Measurements from ENCODE around the gene PRKACA. TPM values are rescaled to one million over a fixed set of nuclear protein-coding genes. Genes with fewer than 3 reads are reported as not detected.

PRKACA gene
- polyA plus RNA-seq, 2 of the 4 experiments (the other 2 are of a cell fraction), result 10.0 to 40.9 TPM

GRCh38 chr19:14058182-14059092 lies 59.1 kb downstream of the PRKACA start:
- Histone ChIP-seq H3K4me3 (peak overlapping the region; percentile 56), H3K9me3 (no peaks in the 10 kb centered on the region), H3K4me1 (peaks cover 20% of the 10 kb centered on the region), H3K27ac (peak overlapping the region in 1 of 2 experiments; percentile 87; a peak in 3 of 6 replicates), H3K4me2 (peak overlapping the region; percentile 95)
- ChIA-PET CTCF (interaction anchor here (0.6 to 8.8 kb wide), 32 partner anchors 10 to 428 kb away, joined by 3 to 93 read pairs (median 4); partner anchors contain the start of genes ASF1B, IL27RA, MISP3 and NANOS3), POLR2A (interaction anchor here (0.8 kb wide), 1 partner anchor 14 kb away, joined by 3 read pairs; no protein-coding TSS in a partner anchor)
- WGBS (ENCODE audit: missing lambda C conversion rate), result 14% methylated on average over 15 of the region's 17 CpGs
- no peak for FAIRE-seq
- no peak for DNase-seq (ENCODE audit: low read depth in 1 of 2, low spot score in 1 of 2)
- TF ChIP-seq CBX8 (IDR thresholded peaks at IDR 0.05) (no peak), RCOR1 (IDR thresholded peaks at IDR 0.05; ENCODE audit: low read depth, low read length) (no peak), ZC3H11A (IDR thresholded peaks at IDR 0.05) (no peak), TP53 (CRISPR knock-in tag; IDR thresholded peaks at IDR 0.05) (no peak), HES2 (IDR thresholded peaks at IDR 0.05) (no peak), RARB (CRISPR knock-in tag; IDR thresholded peaks at IDR 0.05) (no peak), GATA3 (IDR thresholded peaks at IDR 0.05; ENCODE audit: borderline replicate concordance) (no peak), MAFK (IDR thresholded peaks at IDR 0.05; ENCODE audit: partially characterized antibody) (no peak), ATOH8 (CRISPR knock-in tag; IDR thresholded peaks at IDR 0.05; ENCODE audit: low read depth) (no peak), FOSL2 (IDR thresholded peaks at IDR 0.05) (no peak), FOSL2 (CRISPR knock-in tag; IDR thresholded peaks at IDR 0.05) (no peak), ZNF302 (CRISPR knock-in tag; IDR thresholded peaks at IDR 0.05) (no peak)
- no peak; a peak in 1 of 6 replicates for ATAC-seq

GRCh38 chr19:14056741-14057356 lies 60.7 kb downstream of the PRKACA start:
- 72% methylated on average over 9 of the region's 19 CpGs for WGBS (ENCODE audit: missing lambda C conversion rate)
- peaks cover 17% of the 10 kb centered on the region for H3K4me1 ChIP-seq
- TF ChIP-seq RNF2 (IDR thresholded peaks at IDR 0.05; ENCODE audit: borderline replicate concordance, low read depth) (no peak), CEBPB (IDR thresholded peaks at IDR 0.05) (peak; percentile 30 to 80; a peak in 3 of 4 replicates)
- DNase-seq (ENCODE audit: low read depth in 1 of 2, low spot score in 1 of 2), result no peak
- no peak for FAIRE-seq
- peak overlapping the region; percentile 45 to 87; a peak in 4 of 6 replicates for H3K27ac ChIP-seq
- no peaks in the 10 kb centered on the region for H3K9me3 ChIP-seq
- ChIA-PET POLR2A (interaction anchor here (0.8 to 1.5 kb wide), 2 partner anchors 15 to 25 kb away, joined by 3 to 4 read pairs; partner anchors contain the start of genes IL27RA and MISP3), CTCF (interaction anchor here (0.6 to 8.8 kb wide), 12 partner anchors 8 to 172 kb away, joined by 3 to 93 read pairs (median 5); partner anchors contain the start of genes ASF1B, IL27RA and MISP3)
- peak overlapping the region; percentile 56 for H3K4me3 ChIP-seq
- H3K4me2 ChIP-seq, result peak overlapping the region; percentile 95
- ATAC-seq, result 0 out of 6 replicates have a peak, but pooled peaks of 1 of the 2 experiments have one; percentile 8

GRCh38 chr19:14056069-14056666 lies 61.4 kb downstream of the PRKACA start:
- Histone ChIP-seq H3K4me1 (peaks cover 10% of the 10 kb centered on the region), H3K9me3 (no peaks in the 10 kb centered on the region), H3K27ac (no peak overlapping the region), H3K4me3 (no peak overlapping the region), H3K4me2 (no peak overlapping the region)
- TF ChIP-seq KDM1A (IDR thresholded peaks at IDR 0.05; ENCODE audit: low read depth) (peak; percentile 47; the same call in 1 of the 2 replicates), HES2 (IDR thresholded peaks at IDR 0.05) (no peak)
- 93% methylated on average over 7 of the region's 10 CpGs for WGBS (ENCODE audit: missing lambda C conversion rate)
- ATAC-seq (no peak), FAIRE-seq (no peak), DNase-seq (ENCODE audit: low read depth in 1 of 2, low spot score in 1 of 2) (no peak)
- ChIA-PET CTCF (interaction anchor here (1.0 to 8.8 kb wide), 5 partner anchors 11 to 97 kb away, joined by 3 to 93 read pairs (median 5); partner anchors contain the start of gene MISP3), POLR2A (interaction anchor here (1.5 kb wide), 1 partner anchor 16 kb away, joined by 4 read pairs; the partner anchor contains the start of gene MISP3)

Data from A549 (cell line).